ENCODE measurements around the gene TBCE. TPM values are rescaled to one million over a fixed set of nuclear protein-coding genes. Genes with fewer than 3 reads are reported as not detected.
"Not testable (repeated sequence)": the region's sequence is repeated elsewhere in the genome, so short reads cannot be mapped to it uniquely, and the experiment has no call there.

TBCE gene
- total RNA-seq, 1 donor from 2014 or later: 28.3 TPM

DNA sequence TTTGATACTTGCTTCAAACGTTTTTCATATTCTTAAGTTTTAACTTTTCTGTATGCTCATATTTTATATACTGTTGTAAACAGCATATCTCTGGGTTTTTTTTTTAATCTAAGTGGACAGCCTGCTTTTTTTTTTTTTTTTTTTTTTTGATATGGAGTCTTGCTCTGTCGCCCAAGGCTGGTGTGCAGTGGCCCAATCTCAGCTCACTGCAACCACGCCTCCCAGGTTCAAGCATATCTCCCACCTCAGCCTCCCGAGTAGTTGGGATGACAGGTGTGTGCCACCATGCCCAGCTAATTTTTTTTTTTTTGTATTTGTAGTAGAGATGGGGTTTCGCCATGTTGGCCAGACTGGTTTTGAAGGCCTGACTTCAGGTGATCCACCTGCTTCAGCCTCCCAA lies 1.2 kb downstream of the TBCE start:
- H3K27me3 Mint-ChIP-seq (ENCODE audit: low read depth, unreplicated experiment): no peaks in the 10 kb centered on the region
- Histone ChIP-seq H3K9me3 (ENCODE audit: insufficient read depth, low read depth, low read length) (no peaks in the 10 kb centered on the region), H4K20me1 (ENCODE audit: insufficient read depth, low read length) (peaks cover 3% of the 10 kb centered on the region), H2AFZ (ENCODE audit: low read depth, low read length) (no peak overlapping the region), H3K4me1 (ENCODE audit: insufficient read depth, low read length) (peaks cover 4% of the 10 kb centered on the region), H3K36me3 (ENCODE audit: insufficient read depth, low read length) (no peaks in the 10 kb centered on the region), H3K27ac (ENCODE audit: low read depth, low read length) (no peak overlapping the region), H3K9ac (ENCODE audit: low read length) (peak overlapping the region; percentile 86), H3K79me2 (ENCODE audit: insufficient read depth, low read length) (peaks cover 45% of the 10 kb centered on the region), H3K4me2 (ENCODE audit: low read length) (peak overlapping the region; percentile 88), H3K4me3 (ENCODE audit: insufficient read depth, low read depth, low read length) (peak overlapping the region; percentile 89), H3K27me3 (ENCODE audit: insufficient read depth, low read length) (no peaks in the 10 kb centered on the region)
- H3K27ac Mint-ChIP-seq (ENCODE audit: unreplicated experiment): no peak overlapping the region
- DNase-seq (ENCODE audit: low read depth): no peak
- no peak for FAIRE-seq
- TF ChIP-seq, protein P1, sequence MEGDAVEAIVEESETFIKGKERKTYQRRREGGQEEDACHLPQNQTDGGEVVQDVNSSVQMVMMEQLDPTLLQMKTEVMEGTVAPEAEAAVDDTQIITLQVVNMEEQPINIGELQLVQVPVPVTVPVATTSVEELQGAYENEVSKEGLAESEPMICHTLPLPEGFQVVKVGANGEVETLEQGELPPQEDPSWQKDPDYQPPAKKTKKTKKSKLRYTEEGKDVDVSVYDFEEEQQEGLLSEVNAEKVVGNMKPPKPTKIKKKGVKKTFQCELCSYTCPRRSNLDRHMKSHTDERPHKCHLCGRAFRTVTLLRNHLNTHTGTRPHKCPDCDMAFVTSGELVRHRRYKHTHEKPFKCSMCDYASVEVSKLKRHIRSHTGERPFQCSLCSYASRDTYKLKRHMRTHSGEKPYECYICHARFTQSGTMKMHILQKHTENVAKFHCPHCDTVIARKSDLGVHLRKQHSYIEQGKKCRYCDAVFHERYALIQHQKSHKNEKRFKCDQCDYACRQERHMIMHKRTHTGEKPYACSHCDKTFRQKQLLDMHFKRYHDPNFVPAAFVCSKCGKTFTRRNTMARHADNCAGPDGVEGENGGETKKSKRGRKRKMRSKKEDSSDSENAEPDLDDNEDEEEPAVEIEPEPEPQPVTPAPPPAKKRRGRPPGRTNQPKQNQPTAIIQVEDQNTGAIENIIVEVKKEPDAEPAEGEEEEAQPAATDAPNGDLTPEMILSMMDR (IDR thresholded peaks at IDR 0.05; ENCODE audit: insufficient read depth, low read depth, low read length): no peak
- no peak for TF ChIP-seq EZH2 (IDR thresholded peaks at IDR 0.05; ENCODE audit: insufficient read depth, low read length)
- H3K4me1 Mint-ChIP-seq (ENCODE audit: low read depth, unreplicated experiment): peaks cover 7% of the 10 kb centered on the region
- H3K36me3 Mint-ChIP-seq (ENCODE audit: low read depth, unreplicated experiment): no peaks in the 10 kb centered on the region
- H3K9me3 Mint-ChIP-seq (ENCODE audit: unreplicated experiment): no peaks in the 10 kb centered on the region
- H3K4me3 Mint-ChIP-seq (ENCODE audit: unreplicated experiment): peak overlapping the region; percentile 95

DNA sequence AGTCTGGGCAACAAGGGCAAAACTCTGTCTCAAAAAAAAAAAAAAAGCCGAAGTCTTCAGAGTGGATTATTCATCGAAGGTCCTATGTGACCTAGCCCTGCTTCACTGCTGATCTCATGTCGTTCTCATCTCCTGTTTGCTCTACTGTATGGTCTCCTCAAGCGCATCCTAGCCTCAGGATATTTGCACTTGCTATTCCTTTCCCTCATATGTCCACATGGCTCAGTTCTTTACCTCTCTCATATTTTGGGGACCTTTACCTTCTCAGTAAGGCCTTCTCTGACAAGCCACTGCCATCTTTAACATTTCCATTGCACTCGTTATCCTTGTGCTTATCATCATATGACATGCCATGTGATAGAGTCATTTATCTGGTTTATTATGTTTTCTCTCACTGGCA lies 2.6 kb downstream of the TBCE start:
- Mint-ChIP-seq H3K27me3 (ENCODE audit: low read depth, unreplicated experiment) (no peaks in the 10 kb centered on the region), H3K4me1 (ENCODE audit: low read depth, unreplicated experiment) (peaks cover 7% of the 10 kb centered on the region), H3K9me3 (ENCODE audit: unreplicated experiment) (no peaks in the 10 kb centered on the region), H3K27ac (ENCODE audit: unreplicated experiment) (no peak overlapping the region), H3K4me3 (ENCODE audit: unreplicated experiment) (peak overlapping the region; percentile 17), H3K36me3 (ENCODE audit: low read depth, unreplicated experiment) (peaks cover 2% of the 10 kb centered on the region)
- no peak overlapping the region for H3K4me2 ChIP-seq (ENCODE audit: low read length)
- no peak overlapping the region for H3K27ac ChIP-seq (ENCODE audit: low read depth, low read length)
- DNase-seq (ENCODE audit: low read depth) (no peak), FAIRE-seq (no peak)
- H3K9ac ChIP-seq (ENCODE audit: low read length): no peak overlapping the region
- H2AFZ ChIP-seq (ENCODE audit: low read depth, low read length): no peak overlapping the region
- H3K4me1 ChIP-seq (ENCODE audit: insufficient read depth, low read length): peaks cover 4% of the 10 kb centered on the region
- no peaks in the 10 kb centered on the region for H3K27me3 ChIP-seq (ENCODE audit: insufficient read depth, low read length)
- peaks cover 8% of the 10 kb centered on the region for H4K20me1 ChIP-seq (ENCODE audit: insufficient read depth, low read length)
- H3K36me3 ChIP-seq (ENCODE audit: insufficient read depth, low read length): no peaks in the 10 kb centered on the region
- no peak for TF ChIP-seq EZH2 (IDR thresholded peaks at IDR 0.05; ENCODE audit: insufficient read depth, low read length)
- H3K9me3 ChIP-seq (ENCODE audit: insufficient read depth, low read depth, low read length): no peaks in the 10 kb centered on the region
- H3K4me3 ChIP-seq (ENCODE audit: insufficient read depth, low read depth, low read length): no peak overlapping the region
- peaks cover 50% of the 10 kb centered on the region for H3K79me2 ChIP-seq (ENCODE audit: insufficient read depth, low read length)

DNA sequence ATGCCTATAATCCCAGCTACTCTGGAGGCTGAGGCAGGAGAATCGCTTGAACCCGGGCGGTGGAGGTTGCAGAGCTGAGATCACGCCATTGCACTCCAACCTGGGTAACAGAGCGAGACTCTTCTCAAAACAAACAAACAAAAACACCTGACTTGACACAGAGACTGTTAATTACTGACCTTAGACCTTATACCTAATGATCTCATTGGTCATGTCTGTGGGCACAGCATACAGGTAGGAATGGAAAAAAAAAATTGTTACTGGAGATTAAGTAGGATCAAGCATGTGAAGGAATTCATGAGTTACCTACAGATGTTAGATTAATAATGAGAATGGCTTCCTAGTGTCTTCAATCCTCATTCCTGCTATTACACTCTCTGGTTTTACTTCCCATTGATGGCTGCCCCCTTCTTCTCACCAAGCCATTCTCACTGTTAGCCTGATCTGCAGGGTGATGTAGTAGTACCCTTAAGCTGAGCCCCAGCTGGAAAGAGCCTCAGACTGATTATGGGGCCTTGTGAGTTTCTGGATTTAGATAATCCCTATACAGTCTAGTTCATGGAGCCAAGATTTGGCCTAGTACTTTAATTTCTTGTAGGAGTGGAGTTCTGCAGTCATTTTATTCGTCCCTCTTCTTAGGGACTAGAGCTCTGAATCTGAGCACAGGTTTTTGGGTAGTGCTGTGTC lies 8.8 kb downstream of the TBCE start:
- Histone ChIP-seq H4K20me1 (ENCODE audit: insufficient read depth, low read length) (peaks cover 30% of the 10 kb centered on the region), H3K4me2 (ENCODE audit: low read length) (no peak overlapping the region), H3K4me3 (ENCODE audit: insufficient read depth, low read depth, low read length) (no peak overlapping the region), H3K79me2 (ENCODE audit: insufficient read depth, low read length) (peaks cover 52% of the 10 kb centered on the region), H3K27me3 (ENCODE audit: insufficient read depth, low read length) (no peaks in the 10 kb centered on the region), H3K27ac (ENCODE audit: low read depth, low read length) (no peak overlapping the region), H3K36me3 (ENCODE audit: insufficient read depth, low read length) (peaks cover 8% of the 10 kb centered on the region), H3K9ac (ENCODE audit: low read length) (no peak overlapping the region), H2AFZ (ENCODE audit: low read depth, low read length) (no peak overlapping the region), H3K4me1 (ENCODE audit: insufficient read depth, low read length) (no peaks in the 10 kb centered on the region), H3K9me3 (ENCODE audit: insufficient read depth, low read depth, low read length) (no peaks in the 10 kb centered on the region)
- peaks cover 5% of the 10 kb centered on the region for H3K36me3 Mint-ChIP-seq (ENCODE audit: low read depth, unreplicated experiment)
- no peak for FAIRE-seq
- no peaks in the 10 kb centered on the region for H3K9me3 Mint-ChIP-seq (ENCODE audit: unreplicated experiment)
- H3K27me3 Mint-ChIP-seq (ENCODE audit: low read depth, unreplicated experiment): no peaks in the 10 kb centered on the region
- TF ChIP-seq EZH2 (IDR thresholded peaks at IDR 0.05; ENCODE audit: insufficient read depth, low read length): no peak
- TF ChIP-seq, protein P1 (IDR thresholded peaks at IDR 0.05; ENCODE audit: insufficient read depth, low read depth, low read length): no peak
- H3K27ac Mint-ChIP-seq (ENCODE audit: unreplicated experiment): no peak overlapping the region
- no peaks in the 10 kb centered on the region for H3K4me1 Mint-ChIP-seq (ENCODE audit: low read depth, unreplicated experiment)
- DNase-seq (ENCODE audit: low read depth): no peak
- H3K4me3 Mint-ChIP-seq (ENCODE audit: unreplicated experiment): no peak overlapping the region

DNA sequence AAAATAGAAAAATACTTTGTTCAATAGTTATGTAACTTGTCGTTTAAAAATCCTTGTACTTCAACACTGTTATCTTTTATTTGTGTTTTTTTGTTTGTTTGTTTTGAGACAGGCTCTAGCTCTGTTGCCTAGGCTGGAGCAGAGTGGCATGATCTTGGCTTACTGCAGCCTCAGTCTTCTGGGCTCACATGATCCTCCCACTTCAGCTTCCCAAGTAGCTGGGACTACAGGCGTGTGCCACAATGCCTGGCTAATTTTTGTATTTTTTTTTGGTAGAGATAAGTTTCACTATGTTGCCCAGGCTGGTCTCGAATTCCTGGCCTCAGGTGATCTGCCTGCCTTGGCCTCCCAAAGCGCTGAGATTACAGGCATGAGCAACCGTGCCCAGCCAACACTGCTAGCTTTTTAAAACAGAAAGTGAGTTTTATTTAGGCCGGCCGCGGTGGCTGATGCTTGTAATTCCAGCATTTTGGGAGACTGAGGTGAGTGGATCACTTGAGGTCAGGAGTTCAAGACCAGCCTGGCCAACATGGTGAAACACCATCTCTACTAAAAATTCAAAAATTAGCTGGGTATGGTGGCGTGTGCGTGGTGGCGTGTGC lies 11.0 kb downstream of the TBCE start:
- H3K4me1 ChIP-seq (ENCODE audit: insufficient read depth, low read length); H3K27me3 ChIP-seq (ENCODE audit: insufficient read depth, low read length): not testable (repeated sequence)

More for the DNA sequence above, 11.0 kb downstream of the TBCE start:
- not testable (repeated sequence) for H3K36me3 Mint-ChIP-seq (ENCODE audit: low read depth, unreplicated experiment); H3K36me3 ChIP-seq (ENCODE audit: insufficient read depth, low read length); H3K4me3 Mint-ChIP-seq (ENCODE audit: unreplicated experiment); H3K9me3 Mint-ChIP-seq (ENCODE audit: unreplicated experiment); H3K9ac ChIP-seq (ENCODE audit: low read length); H3K4me1 Mint-ChIP-seq (ENCODE audit: low read depth, unreplicated experiment); H3K9me3 ChIP-seq (ENCODE audit: insufficient read depth, low read depth, low read length); H3K4me2 ChIP-seq (ENCODE audit: low read length); H3K27me3 Mint-ChIP-seq (ENCODE audit: low read depth, unreplicated experiment); H3K27ac Mint-ChIP-seq (ENCODE audit: unreplicated experiment); DNase-seq (ENCODE audit: low read depth); H2AFZ ChIP-seq (ENCODE audit: low read depth, low read length); FAIRE-seq; H3K27ac ChIP-seq (ENCODE audit: low read depth, low read length); H3K4me3 ChIP-seq (ENCODE audit: insufficient read depth, low read depth, low read length)
- Histone ChIP-seq H3K79me2 (ENCODE audit: insufficient read depth, low read length) (peaks cover 36% of the 10 kb centered on the region), H4K20me1 (ENCODE audit: insufficient read depth, low read length) (peaks cover 30% of the 10 kb centered on the region)

Measured in astrocyte (in vitro differentiated cells and primary cell).